Liver (tissue), 9 donors: Measurements from ENCODE around the gene ABHD16B. TPM values are rescaled to one million over a fixed set of nuclear protein-coding genes. Genes with fewer than 3 reads are reported as not detected.

Source experiments
- DNase-seq: peaks from one replicate; pipeline ENCODE4 v3.0.0-alpha.2; 2017; ENCODE audit warnings: low spot score
- H3K27ac ChIP-seq, 2 donors: one replicate each; pipeline ENCODE4 v1.7.0; 2013; ENCODE audit warnings: inconsistent platforms in 2 of 2, low read length in 2 of 2, control low read depth in 1 of 2, low read depth in 1 of 2, mild to moderate bottlenecking in 1 of 2
- H3K27me3 ChIP-seq, 4 donors: one replicate each; pipeline versions ENCODE4 v1.6.1 to v1.7.0; 2013; ENCODE audit warnings: low read length in 3 of 4, inconsistent platforms in 1 of 4, mild to moderate bottlenecking in 1 of 4, moderate library complexity in 1 of 4; ENCODE audit not compliant: control insufficient read depth in 4 of 4, insufficient read depth in 4 of 4
- H3K36me3 ChIP-seq, 4 donors: one replicate each; pipeline versions ENCODE4 v1.6.1 to v1.7.0; 2013; ENCODE audit warnings: low read length in 3 of 4, mild to moderate bottlenecking in 3 of 4, low read depth in 1 of 4, moderate library complexity in 1 of 4; ENCODE audit not compliant: control insufficient read depth in 4 of 4, insufficient read depth in 3 of 4
- H3K4me1 ChIP-seq, 4 donors: one replicate each; pipeline versions ENCODE4 v1.6.1 to v1.7.0; 2013; ENCODE audit warnings: low read length in 3 of 4, mild to moderate bottlenecking in 3 of 4, moderate library complexity in 1 of 4; ENCODE audit not compliant: control insufficient read depth in 4 of 4, insufficient read depth in 4 of 4
- H3K4me3 ChIP-seq, 3 donors: one replicate each; pipeline versions ENCODE4 v1.6.1 to v1.7.0; 2013; ENCODE audit warnings: low read length in 3 of 3, control low read depth in 1 of 3, low read depth in 1 of 3, mild to moderate bottlenecking in 1 of 3
- H3K9ac ChIP-seq, 2 donors: one replicate each; pipeline ENCODE4 v1.7.0; 2013; ENCODE audit warnings: low read length in 2 of 2, mild to moderate bottlenecking in 2 of 2, moderate library complexity in 2 of 2, control low read depth in 1 of 2, low read depth in 1 of 2
- H3K9me3 ChIP-seq, 4 donors: one replicate each; pipeline versions ENCODE4 v1.6.1 to v1.7.0; 2013; ENCODE audit warnings: low read length in 3 of 4; ENCODE audit not compliant: control insufficient read depth in 4 of 4
- ATF3 ChIP-seq: IDR thresholded peaks from 2 replicates; pipeline ENCODE4 v1.6.1; 2016; ENCODE audit warnings: antibody characterized with exemption
- CTCF ChIP-seq: fragments of 150-350 bp; IDR thresholded peaks from 2 replicates; pipeline ENCODE4 v1.5.1; 2017; ENCODE audit warnings: improper control_type of control experiment, low read depth, low read length; ENCODE audit not compliant: missing input control
- EGR1 ChIP-seq, 2 donors: IDR thresholded peaks; 2 replicates each; pipeline ENCODE4 v1.6.1; 2016 to 2018; ENCODE audit warnings: antibody characterized with exemption in 2 of 2, low read depth in 2 of 2
- FOXA1 ChIP-seq: IDR thresholded peaks from 2 replicates; pipeline ENCODE4 v1.6.1; 2016; ENCODE audit warnings: antibody characterized with exemption
- FOXA2 ChIP-seq: IDR thresholded peaks from 2 replicates; pipeline ENCODE4 v1.6.1; 2016; ENCODE audit warnings: antibody characterized with exemption
- GABPA ChIP-seq, 2 donors: IDR thresholded peaks in 1 of 2; conservative IDR thresholded peaks in 1 of 2; 2 replicates each; pipeline ENCODE4 v1.6.1; 2016; ENCODE audit warnings: antibody characterized with exemption in 2 of 2, mild to moderate bottlenecking in 1 of 2, moderate library complexity in 1 of 2
- HNF4A ChIP-seq, 2 donors: conservative IDR thresholded peaks; 2 replicates each; pipeline ENCODE4 v1.6.1; 2016; ENCODE audit warnings: antibody characterized with exemption in 2 of 2, mild to moderate bottlenecking in 2 of 2
- HNF4G ChIP-seq: IDR thresholded peaks from 2 replicates; pipeline ENCODE4 v1.6.1; 2016; ENCODE audit warnings: antibody characterized with exemption
- JUND ChIP-seq, 2 donors: IDR thresholded peaks; 2 replicates each; pipeline ENCODE4 v1.6.1; 2016; ENCODE audit warnings: antibody characterized with exemption in 2 of 2
- MAX ChIP-seq: IDR thresholded peaks from 2 replicates; pipeline ENCODE4 v1.6.1; 2016; ENCODE audit warnings: antibody characterized with exemption
- NR2F2 ChIP-seq: IDR thresholded peaks from 2 replicates; pipeline ENCODE4 v1.6.1; 2016; ENCODE audit warnings: antibody characterized with exemption
- RAD21 ChIP-seq, 2 donors: IDR thresholded peaks; 2 replicates each; pipeline ENCODE4 v1.6.1; 2016; ENCODE audit warnings: antibody characterized with exemption in 2 of 2, mild to moderate bottlenecking in 2 of 2
- REST ChIP-seq: IDR thresholded peaks from 2 replicates; pipeline ENCODE4 v1.6.1; 2016; ENCODE audit warnings: antibody characterized with exemption, mild to moderate bottlenecking
- RXRA ChIP-seq, 2 donors: IDR thresholded peaks; 2 replicates each; pipeline ENCODE4 v1.6.1; 2017 to 2018; ENCODE audit warnings: antibody characterized with exemption in 2 of 2, mild to moderate bottlenecking in 1 of 2
- SP1 ChIP-seq: IDR thresholded peaks from 2 replicates; pipeline ENCODE4 v1.6.1; 2018; ENCODE audit warnings: antibody characterized with exemption, mild to moderate bottlenecking
- TAF1 ChIP-seq: conservative IDR thresholded peaks from 2 replicates; pipeline ENCODE4 v1.6.1; 2016; ENCODE audit warnings: antibody characterized with exemption, mild to moderate bottlenecking
- YY1 ChIP-seq: IDR thresholded peaks from 2 replicates; pipeline ENCODE4 v1.6.1; 2016; ENCODE audit warnings: antibody characterized with exemption, mild to moderate bottlenecking
- ZBTB33 ChIP-seq: IDR thresholded peaks from 2 replicates; pipeline ENCODE4 v1.6.1; 2016; ENCODE audit warnings: antibody characterized with exemption
- WGBS: extraction: QIAGEN DNeasy Blood & Tissue Kit; methylation state at CpG from one replicate; pipeline ENCODE4 v1.1.7; 2013; 5-methylcytosine and 5-hydroxymethylcytosine counted together
- polyA plus RNA-seq, 2 donors: library from polyadenylated mRNA; stranded (reverse) in 1 of 2; unstranded in 1 of 2; fragments of 200-250 nt in 1 of 2; fragments of >200 nt in 1 of 2; fragmentation: Nextera tagmentation in 1 of 2; extraction: Ambion mirVana in 1 of 2; gene quantifications; one replicate each; pipeline versions ENCODE4 v1.2.1 to v1.2.3, GENCODE V29; 2013 to 2015
- total RNA-seq, 2 donors: library from RNA; depleted of rRNA; stranded (reverse); fragments of >200 nt; gene quantifications; one replicate each; pipeline ENCODE4 v1.2.3, GENCODE V29; 2014
- donor health status: healthy.
- donor health status: healthy.
- donor health status: healthy.
- donor health status: healthy.
- donor health status: healthy.

The ABHD16B gene
- total and polyA plus RNA-seq, 4 donors = 0.10 TPM; not detected in 3

GRCh38 chr20:63890201-63890576, 28.9 kb downstream of the ABHD16B start:
- no peak for TF ChIP-seq JUND (IDR thresholded peaks at IDR 0.05)
- no peak for TF ChIP-seq MAX
- TF ChIP-seq CTCF = no peak
- no peak for TF ChIP-seq NR2F2
- no peak for TF ChIP-seq FOXA1
- no peak for TF ChIP-seq SP1
- no peak for TF ChIP-seq YY1
- TF ChIP-seq ZBTB33 = no peak
- no peak for TF ChIP-seq RAD21 (IDR thresholded peaks at IDR 0.05)
- no peak for TF ChIP-seq REST
- no peak for TF ChIP-seq TAF1
- no peak for TF ChIP-seq RXRA (IDR thresholded peaks at IDR 0.05)
- TF ChIP-seq ATF3 = no peak
- no peak for TF ChIP-seq FOXA2
- TF ChIP-seq EGR1 (IDR thresholded peaks at IDR 0.05; ENCODE audit: low read depth in 2 of 2) = no peak
- TF ChIP-seq GABPA (IDR thresholded peaks at IDR 0.05 in 1 of 2, conservative IDR thresholded peaks at IDR 0.05 in 1 of 2) = no peak
- TF ChIP-seq HNF4A (conservative IDR thresholded peaks at IDR 0.05) = no peak
- TF ChIP-seq HNF4G = no peak
- Histone ChIP-seq H3K9ac (no peak overlapping the region), H3K36me3 (peaks cover 8 to 46% (median 20%) of the 10 kb centered on the region in 4 donors), H3K4me1 (peaks cover 0 to 10% (median 4%) of the 10 kb centered on the region in 4 donors), H3K27ac (no peak overlapping the region), H3K4me3 (no peak overlapping the region), H3K27me3 (no peaks in the 10 kb centered on the region), H3K9me3 (no peaks in the 10 kb centered on the region)
- DNase-seq = no peak
- WGBS = 86% methylated on average over 7 of the region's 7 CpGs
